ENCODE data around the gene PPP1R13L.
A peak's percentile ranks its signal among the peaks of the same experiment; 100 is the strongest.

DNA sequence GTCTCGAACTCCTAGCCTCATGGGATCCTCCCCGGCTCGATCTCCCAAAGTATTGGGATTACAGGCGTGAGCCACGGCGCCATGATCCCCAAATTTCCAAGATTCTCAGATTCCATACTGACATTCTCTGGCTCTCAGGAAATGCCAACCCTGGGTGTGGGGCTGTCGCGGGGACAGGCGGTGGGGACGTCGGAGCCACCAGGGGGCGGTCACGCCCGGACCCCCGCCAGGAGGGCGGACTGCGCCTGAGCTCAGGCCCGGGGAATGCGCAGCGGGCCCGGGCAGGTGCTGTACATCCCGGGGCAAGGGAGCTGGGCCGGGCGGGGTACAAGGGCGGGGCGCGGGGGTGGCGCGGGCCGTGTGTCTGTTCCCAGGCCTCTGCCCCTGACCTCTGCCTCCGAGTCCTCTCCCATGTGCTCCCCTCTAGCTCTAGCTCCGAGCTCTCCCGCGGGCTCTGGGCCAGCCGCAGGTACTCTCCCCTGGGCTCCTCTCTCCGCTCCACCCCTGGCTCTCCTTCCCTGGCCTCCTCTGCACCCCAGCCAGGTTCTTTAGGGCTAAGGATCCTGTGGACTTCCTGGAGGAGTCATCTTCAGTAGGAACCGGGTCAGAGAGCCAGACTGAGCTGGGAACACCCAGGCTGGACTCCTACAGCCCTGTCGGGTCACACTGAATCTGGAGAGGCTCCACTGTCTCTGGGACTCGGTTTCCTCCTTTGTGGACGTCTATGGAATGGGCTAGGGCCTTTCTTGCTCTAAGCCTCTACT is 2.4 kb downstream of the PPP1R13L start:
- TF ChIP-seq, protein P1, sequence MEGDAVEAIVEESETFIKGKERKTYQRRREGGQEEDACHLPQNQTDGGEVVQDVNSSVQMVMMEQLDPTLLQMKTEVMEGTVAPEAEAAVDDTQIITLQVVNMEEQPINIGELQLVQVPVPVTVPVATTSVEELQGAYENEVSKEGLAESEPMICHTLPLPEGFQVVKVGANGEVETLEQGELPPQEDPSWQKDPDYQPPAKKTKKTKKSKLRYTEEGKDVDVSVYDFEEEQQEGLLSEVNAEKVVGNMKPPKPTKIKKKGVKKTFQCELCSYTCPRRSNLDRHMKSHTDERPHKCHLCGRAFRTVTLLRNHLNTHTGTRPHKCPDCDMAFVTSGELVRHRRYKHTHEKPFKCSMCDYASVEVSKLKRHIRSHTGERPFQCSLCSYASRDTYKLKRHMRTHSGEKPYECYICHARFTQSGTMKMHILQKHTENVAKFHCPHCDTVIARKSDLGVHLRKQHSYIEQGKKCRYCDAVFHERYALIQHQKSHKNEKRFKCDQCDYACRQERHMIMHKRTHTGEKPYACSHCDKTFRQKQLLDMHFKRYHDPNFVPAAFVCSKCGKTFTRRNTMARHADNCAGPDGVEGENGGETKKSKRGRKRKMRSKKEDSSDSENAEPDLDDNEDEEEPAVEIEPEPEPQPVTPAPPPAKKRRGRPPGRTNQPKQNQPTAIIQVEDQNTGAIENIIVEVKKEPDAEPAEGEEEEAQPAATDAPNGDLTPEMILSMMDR (IDR thresholded peaks at IDR 0.05 in 8 of 11, conservative IDR thresholded peaks at IDR 0.05 in 3 of 11) = peak; percentile 25 to 74 (median 55)
- TF ChIP-seq POLR2A (IDR thresholded peaks at IDR 0.05) = no peak

All from spleen (tissue), 7 donors.